ENCODE data around the gene TMOD3.

Gene TMOD3

GRCh38 chr15:51828621-51829375 lies 655 bp upstream of the TMOD3 start:
- no peak for DNase-seq

- DNase-seq, result peak; percentile 13
Measured at GRCh38 chr15:51830276-51830806, 888 bp downstream of the TMOD3 start.

GRCh38 chr15:51833772-51834171 lies 4.3 kb downstream of the TMOD3 start:
- DNase-seq, result no peak

- no peak for DNase-seq
Measured at GRCh38 chr15:51837792-51838251, 8.4 kb downstream of the TMOD3 start.

GRCh38 chr15:51838270-51838669 lies 8.8 kb downstream of the TMOD3 start:
- DNase-seq, result no peak

- DNase-seq, result no peak
Measured at GRCh38 chr15:51840692-51841091, 11.2 kb downstream of the TMOD3 start.

- DNase-seq, result no peak
Measured at GRCh38 chr15:51841406-51842040, 12.1 kb downstream of the TMOD3 start.

GRCh38 chr15:51842265-51842664 lies 12.8 kb downstream of the TMOD3 start:
- no peak for DNase-seq

- DNase-seq, result no peak
Measured at GRCh38 chr15:51842852-51843737, 13.6 kb downstream of the TMOD3 start.

- no peak for DNase-seq
Measured at GRCh38 chr15:51844747-51845426, 15.4 kb downstream of the TMOD3 start.

- no peak for DNase-seq
Measured at GRCh38 chr15:51846066-51846462, 16.6 kb downstream of the TMOD3 start.

GRCh38 chr15:51846463-51847230 lies 17.2 kb downstream of the TMOD3 start:
- DNase-seq, result no peak

- no peak for DNase-seq
Measured at GRCh38 chr15:51848811-51849210, 19.4 kb downstream of the TMOD3 start.

- DNase-seq, result no peak
Measured at GRCh38 chr15:51849860-51850259, 20.4 kb downstream of the TMOD3 start.

- DNase-seq, result no peak
Measured at GRCh38 chr15:51853998-51854397, 24.5 kb downstream of the TMOD3 start.

GRCh38 chr15:51855612-51856011 lies 26.2 kb downstream of the TMOD3 start:
- no peak for DNase-seq

GRCh38 chr15:51856714-51857380 lies 27.4 kb downstream of the TMOD3 start:
- DNase-seq, result no peak

- DNase-seq, result peak; percentile 73
Measured at GRCh38 chr15:51861557-51862359, 32.3 kb downstream of the TMOD3 start.

GRCh38 chr15:51863131-51863530 lies 33.7 kb downstream of the TMOD3 start:
- DNase-seq, result no peak

GRCh38 chr15:51864408-51865056 lies 35.1 kb downstream of the TMOD3 start:
- no peak for DNase-seq
